HCT116 (cell line): ENCODE data around the gene MYO7A. TPM values are rescaled to one million over a fixed set of nuclear protein-coding genes. Genes with fewer than 3 reads are reported as not detected.

Experiments used
- ATAC-seq: fragments of 200-7000 bp; cut with Tn5 transposase; 2 replicates; pipeline ENCODE4 v1.9.1; 2020; ENCODE audit warnings: mild to moderate bottlenecking, moderate library complexity
- BruUV-seq: library from RNA; stranded (reverse); fragments of 400-500 nt; replicated peaks from 2 replicates; lab custom pipeline; 2021; lab: Mats Ljungman, UMichigan
- CTCF ChIA-PET: fragments of 300-600 bp; sonication (Branson Sonifier 250); formaldehyde crosslinking; loops from one replicate; lab custom pipeline; 2021; ENCODE audit warnings: antibody characterized with exemption; lab: Charles Lee
- POLR2A ChIA-PET: fragments of 300-600, 350-600 bp; sonication (Branson Sonifier 250); formaldehyde crosslinking; loops from one replicate; lab custom pipeline; 2021; ENCODE audit warnings: antibody characterized with exemption; lab: Charles Lee
- RAD21 ChIA-PET, 2 experiments: fragments of 300-600 bp; sonication (Branson Sonifier 250); formaldehyde crosslinking; loops; one replicate each; lab custom pipeline; 2023; ENCODE audit warnings: low total read pairs in 2 of 2; ENCODE audit not compliant: uncharacterized antibody in 2 of 2, unreplicated experiment in 2 of 2, low non-redundant PET in 1 of 2; lab: Charles Lee
- DNase-seq: peaks from one replicate; pipeline ENCODE4 v3.0.0-alpha.2; 2010; ENCODE audit warnings: low read depth, low spot score
- H2AFZ ChIP-seq: fragments of 200-600 bp; shearing (Covaris generic), sonication (generic); 2 replicates; pipeline ENCODE4 v1.6.1; 2017; ENCODE audit warnings: low read depth, mixed run types, mixed read lengths, antibody characterized with exemption, low read length; ENCODE audit not compliant: poor library complexity, severe bottlenecking
- H3K27ac ChIP-seq: 2 replicates; pipeline ENCODE4 v1.5.1; 2012; ENCODE audit warnings: low read depth, low read length
- H3K27me3 ChIP-seq: fragments of 200-600 bp; sonication (generic); 2 replicates; pipeline ENCODE4 v1.6.1; 2016; ENCODE audit warnings: mixed run types, low read length, mixed read lengths; ENCODE audit not compliant: insufficient read depth
- H3K36me3 ChIP-seq, 2 experiments: fragments of 200-500 bp in 1 of 2; fragments of 200-600 bp in 1 of 2; sonication (Bioruptor generic) in 1 of 2; sonication (generic) in 1 of 2; 2 replicates each; pipeline versions ENCODE4 v1.5.1 to v1.6.1; 2014 to 2016; ENCODE audit warnings: low read length in 2 of 2, inconsistent platforms in 1 of 2, mixed read lengths in 1 of 2, mixed run types in 1 of 2; ENCODE audit not compliant: insufficient read depth in 2 of 2, control insufficient read depth in 1 of 2
- H3K4me1 ChIP-seq, 2 experiments: fragments of 200-600 bp in 1 of 2; sonication (generic) in 1 of 2; 2 replicates each; pipeline versions ENCODE4 v1.5.1 to v1.6.1; 2012 to 2017; ENCODE audit warnings: low read length in 2 of 2, inconsistent platforms in 1 of 2, mild to moderate bottlenecking in 1 of 2, mixed read lengths in 1 of 2, mixed run types in 1 of 2, moderate library complexity in 1 of 2; ENCODE audit not compliant: insufficient read depth in 2 of 2, control insufficient read depth in 1 of 2
- H3K4me2 ChIP-seq: fragments of 200-600 bp; sonication (generic); 2 replicates; pipeline ENCODE4 v1.6.1; 2017; ENCODE audit warnings: mixed run types, low read length, mixed read lengths
- H3K4me3 ChIP-seq, 2 experiments: fragments of 200-600 bp in 1 of 2; sonication (generic) in 1 of 2; replicated peaks in 1 of 2; 2 replicates each; pipeline ENCODE4 v1.5.1; 2011 to 2016; ENCODE audit warnings: low read length in 2 of 2, control low read depth in 1 of 2, low read depth in 1 of 2, mild to moderate bottlenecking in 1 of 2, mixed read lengths in 1 of 2, mixed run types in 1 of 2
- H3K79me2 ChIP-seq: fragments of 200-600 bp; sonication (generic); 2 replicates; pipeline ENCODE4 v1.6.1; 2017; ENCODE audit warnings: mild to moderate bottlenecking, mixed run types, low read length, moderate library complexity, mixed read lengths; ENCODE audit not compliant: insufficient read depth
- H3K9ac ChIP-seq: fragments of 200-600 bp; sonication (generic); 2 replicates; pipeline ENCODE4 v1.6.1; 2016; ENCODE audit warnings: low read length, mixed read lengths
- H3K9me2 ChIP-seq: fragments of 200-600 bp; sonication (generic), shearing (Covaris generic); 2 replicates; pipeline ENCODE4 v1.6.1; 2017; ENCODE audit warnings: mixed run types, mild to moderate bottlenecking, moderate library complexity; ENCODE audit not compliant: insufficient read depth
- H3K9me3 ChIP-seq, 2 experiments: fragments of 200-500 bp in 1 of 2; fragments of 200-600 bp in 1 of 2; sonication (Bioruptor generic) in 1 of 2; sonication (generic) in 1 of 2; 2 replicates each; pipeline ENCODE4 v1.6.1; 2014 to 2017; ENCODE audit warnings: low read length in 2 of 2, mixed read lengths in 2 of 2, inconsistent platforms in 1 of 2, low read depth in 1 of 2, mild to moderate bottlenecking in 1 of 2, mixed run types in 1 of 2, moderate library complexity in 1 of 2; ENCODE audit not compliant: control insufficient read depth in 1 of 2, insufficient read depth in 1 of 2
- H4K20me1 ChIP-seq: fragments of 200-600 bp; sonication (generic), shearing (Covaris generic); 2 replicates; pipeline ENCODE4 v1.6.1; 2017; ENCODE audit warnings: mixed run types, mild to moderate bottlenecking, moderate library complexity; ENCODE audit not compliant: insufficient read depth
- CBX3 ChIP-seq: IDR thresholded peaks from 2 replicates; pipeline ENCODE4 v1.6.1; 2012; ENCODE audit warnings: low read depth
- CEBPB ChIP-seq: IDR thresholded peaks from 2 replicates; pipeline ENCODE4 v1.6.1; 2012; ENCODE audit warnings: low read depth
- ELF1 ChIP-seq: IDR thresholded peaks from 2 replicates; pipeline ENCODE4 v1.6.1; 2012; ENCODE audit warnings: low read depth, borderline replicate concordance
- EZH2 ChIP-seq: fragments of 200-600 bp; sonication (generic); IDR thresholded peaks from 2 replicates; pipeline ENCODE4 v1.6.1; 2017; ENCODE audit warnings: antibody characterized with exemption, mixed run types
- EZH2phosphoT487 ChIP-seq: fragments of 200-600 bp; IDR thresholded peaks from 2 replicates; pipeline ENCODE4 v1.6.1; 2018; ENCODE audit warnings: antibody characterized with exemption, borderline replicate concordance
- FOSL1 ChIP-seq: IDR thresholded peaks from 2 replicates; pipeline ENCODE4 v1.6.1; 2012; ENCODE audit warnings: low read depth
- MAX ChIP-seq: IDR thresholded peaks from 2 replicates; pipeline ENCODE4 v1.6.1; 2012
- POLR2A ChIP-seq: IDR thresholded peaks from 2 replicates; pipeline ENCODE4 v1.7.0; 2011; ENCODE audit warnings: borderline replicate concordance; ENCODE audit not compliant: insufficient read depth, insufficient read length; ENCODE audit errors: extremely low read depth
- POLR2AphosphoS5 ChIP-seq: IDR thresholded peaks from 2 replicates; pipeline ENCODE4 v1.6.1; 2011; ENCODE audit warnings: mild to moderate bottlenecking, low read depth, low read length, moderate library complexity
- RAD21 ChIP-seq: IDR thresholded peaks from 2 replicates; pipeline ENCODE4 v1.6.1; 2012; ENCODE audit warnings: low read depth, mild to moderate bottlenecking
- SIN3A ChIP-seq: IDR thresholded peaks from 2 replicates; pipeline ENCODE4 v1.6.1; 2012; ENCODE audit warnings: low read depth
- SP1 ChIP-seq: IDR thresholded peaks from 2 replicates; pipeline ENCODE4 v1.6.1; 2012; ENCODE audit warnings: low read depth
- SRF ChIP-seq: IDR thresholded peaks from 2 replicates; pipeline ENCODE4 v1.6.1; 2012; ENCODE audit warnings: low read depth
- TCF7L2 ChIP-seq: IDR thresholded peaks from 2 replicates; pipeline ENCODE4 v1.7.0; 2011; ENCODE audit warnings: borderline replicate concordance, inconsistent platforms; ENCODE audit not compliant: insufficient read depth, insufficient read length; ENCODE audit errors: extremely low read depth
- ZBTB33 ChIP-seq: IDR thresholded peaks from 2 replicates; pipeline ENCODE4 v1.6.1; 2011; ENCODE audit warnings: mild to moderate bottlenecking, low read length, moderate library complexity; ENCODE audit not compliant: insufficient replicate concordance; ENCODE audit errors: extremely low read depth
- ZFX ChIP-seq: fragments of 450-650 bp; IDR thresholded peaks from 2 replicates; pipeline ENCODE4 v1.6.1; 2017
- ZNF274 ChIP-seq: fragments of 200-500 bp; sonication (Bioruptor generic); IDR thresholded peaks from 2 replicates; pipeline ENCODE4 v1.6.1; 2014; ENCODE audit warnings: mild to moderate bottlenecking, low read depth, low read length, inconsistent platforms
- intact Hi-C: fragments of 100-400 bp; cut with micrococcal nuclease; formaldehyde crosslinking; loops from 2 replicates; pipeline ENCODE4 v1.10.0; 2022
- total RNA-seq: library from RNA; stranded (reverse); gene quantifications from one replicate; pipeline ENCODE4 v1.2.1, GENCODE V29; 2021; ENCODE audit not compliant: unreplicated experiment
- TF ChIP-seq, protein P1 (sequence below): IDR thresholded peaks from 2 replicates; pipeline ENCODE4 v1.6.1; 2012
- TF ChIP-seq, protein P2 (sequence below), 3 experiments: fragments of 200-600 bp in 1 of 3; sonication (generic) in 1 of 3; IDR thresholded peaks in 2 of 3; conservative IDR thresholded peaks in 1 of 3; 2 replicates each; pipeline ENCODE4 v1.5.1; 2012 to 2017; ENCODE audit warnings: low read depth in 2 of 3, low read length in 2 of 3, antibody characterized with exemption in 1 of 3, borderline replicate concordance in 1 of 3, control low read depth in 1 of 3, mild to moderate bottlenecking in 1 of 3, mixed read lengths in 1 of 3, mixed run types in 1 of 3, moderate library complexity in 1 of 3; ENCODE audit not compliant: insufficient read depth in 1 of 3

MYO7A gene
- total RNA-seq, 1 experiment from 2014 or later, result 1.8 TPM

DNA sequence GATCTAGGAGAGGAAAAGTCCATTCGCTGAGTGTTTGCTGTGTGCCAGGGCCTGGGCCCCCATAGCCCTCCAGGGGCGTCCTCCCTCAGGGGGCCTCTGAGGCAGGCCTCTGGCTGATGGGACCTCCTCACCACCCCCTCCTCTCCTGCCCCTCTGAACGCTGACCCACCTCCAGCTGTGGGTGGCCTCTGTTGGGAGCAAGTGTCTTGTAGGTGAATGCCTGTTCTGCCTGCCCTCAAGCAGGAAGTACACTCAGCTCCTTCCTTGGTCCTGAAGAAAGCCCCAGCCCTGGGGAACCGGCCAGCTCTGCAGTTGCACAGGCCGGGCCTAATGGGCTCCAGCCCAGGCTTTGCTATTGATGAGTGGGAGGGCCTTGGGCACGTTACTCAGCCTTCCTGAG is 3.5 kb downstream of the MYO7A start (continued):
- no peak for TF ChIP-seq ZBTB33
- no peak for TF ChIP-seq CEBPB
- TF ChIP-seq, protein P1, sequence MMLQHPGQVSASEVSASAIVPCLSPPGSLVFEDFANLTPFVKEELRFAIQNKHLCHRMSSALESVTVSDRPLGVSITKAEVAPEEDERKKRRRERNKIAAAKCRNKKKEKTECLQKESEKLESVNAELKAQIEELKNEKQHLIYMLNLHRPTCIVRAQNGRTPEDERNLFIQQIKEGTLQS, result no peak
- TF ChIP-seq POLR2AphosphoS5, result no peak
- TF ChIP-seq MAX, result no peak
- TF ChIP-seq TCF7L2, result no peak
- no peak for TF ChIP-seq FOSL1
- TF ChIP-seq SRF, result no peak
- no peak for TF ChIP-seq ZFX
- no peak for TF ChIP-seq SP1
- no peak for TF ChIP-seq EZH2
- no peak for TF ChIP-seq RAD21

DNA sequence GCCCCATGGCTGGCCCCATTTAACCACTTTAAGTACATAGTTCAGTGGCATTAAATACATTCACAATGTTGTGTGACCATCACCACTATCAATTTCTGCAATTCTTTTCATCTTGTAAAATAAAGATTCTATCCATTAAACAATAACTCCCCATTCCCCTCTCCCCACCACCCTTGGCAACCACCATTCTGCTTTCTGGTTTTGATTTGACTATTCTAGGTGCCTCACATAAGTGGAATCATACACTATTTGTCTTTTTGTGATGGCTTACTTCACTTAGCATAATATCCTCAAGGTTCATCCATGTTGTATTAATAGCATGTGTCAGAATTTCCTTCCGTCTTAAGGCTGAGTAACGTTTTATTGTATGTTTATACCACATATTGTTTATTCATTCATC is 7.0 kb downstream of the MYO7A start:
- no peak overlapping the region for H3K27ac ChIP-seq
- no peaks in the 10 kb centered on the region for H3K9me3 ChIP-seq
- ChIA-PET POLR2A (no interaction called here), RAD21 (no interaction called here), CTCF (interaction anchor here (1.1 kb wide), 1 partner anchor 8 kb away, joined by 3 read pairs; no protein-coding TSS in a partner anchor)
- H2AFZ ChIP-seq, result no peak overlapping the region
- H3K9ac ChIP-seq, result no peak overlapping the region
- no peak overlapping the region for H3K4me3 ChIP-seq
- H3K4me2 ChIP-seq, result no peak overlapping the region
- H3K4me1 ChIP-seq, result peaks cover 0 to 3% of the 10 kb centered on the region in 2 experiments; a peak in 2 of 4 replicates
- no peaks in the 10 kb centered on the region for H3K79me2 ChIP-seq
- H3K36me3 ChIP-seq, result no peaks in the 10 kb centered on the region
- H4K20me1 ChIP-seq, result no peaks in the 10 kb centered on the region
- no peak for DNase-seq
- H3K27me3 ChIP-seq, result no peaks in the 10 kb centered on the region
- no TSS peak for BruUV-seq
- no peak for ATAC-seq
- H3K9me2 ChIP-seq, result no peaks in the 10 kb centered on the region
- intact Hi-C loops, result no loop called here
- TF ChIP-seq CBX3, result no peak
- no peak for TF ChIP-seq ZNF274
- TF ChIP-seq ELF1, result no peak
- no peak for TF ChIP-seq ZFX
- TF ChIP-seq RAD21, result no peak
- no peak for TF ChIP-seq CEBPB
- TF ChIP-seq POLR2A, result no peak
- TF ChIP-seq EZH2phosphoT487, result no peak
- TF ChIP-seq, protein P2, sequence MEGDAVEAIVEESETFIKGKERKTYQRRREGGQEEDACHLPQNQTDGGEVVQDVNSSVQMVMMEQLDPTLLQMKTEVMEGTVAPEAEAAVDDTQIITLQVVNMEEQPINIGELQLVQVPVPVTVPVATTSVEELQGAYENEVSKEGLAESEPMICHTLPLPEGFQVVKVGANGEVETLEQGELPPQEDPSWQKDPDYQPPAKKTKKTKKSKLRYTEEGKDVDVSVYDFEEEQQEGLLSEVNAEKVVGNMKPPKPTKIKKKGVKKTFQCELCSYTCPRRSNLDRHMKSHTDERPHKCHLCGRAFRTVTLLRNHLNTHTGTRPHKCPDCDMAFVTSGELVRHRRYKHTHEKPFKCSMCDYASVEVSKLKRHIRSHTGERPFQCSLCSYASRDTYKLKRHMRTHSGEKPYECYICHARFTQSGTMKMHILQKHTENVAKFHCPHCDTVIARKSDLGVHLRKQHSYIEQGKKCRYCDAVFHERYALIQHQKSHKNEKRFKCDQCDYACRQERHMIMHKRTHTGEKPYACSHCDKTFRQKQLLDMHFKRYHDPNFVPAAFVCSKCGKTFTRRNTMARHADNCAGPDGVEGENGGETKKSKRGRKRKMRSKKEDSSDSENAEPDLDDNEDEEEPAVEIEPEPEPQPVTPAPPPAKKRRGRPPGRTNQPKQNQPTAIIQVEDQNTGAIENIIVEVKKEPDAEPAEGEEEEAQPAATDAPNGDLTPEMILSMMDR (IDR thresholded peaks at IDR 0.05 in 2 of 3, conservative IDR thresholded peaks at IDR 0.05 in 1 of 3; ENCODE audit: borderline replicate concordance in 1 of 3, insufficient read depth in 1 of 3, low read depth in 2 of 3, low read length in 2 of 3), result no peak
- TF ChIP-seq, protein P1, result no peak
- TF ChIP-seq TCF7L2, result no peak
- TF ChIP-seq SIN3A, result no peak
